Left renal cortex interstitium (tissue), 4 donors: ENCODE measurements around the gene AP1G1. TPM values are rescaled to one million over a fixed set of nuclear protein-coding genes. Genes with fewer than 3 reads are reported as not detected.
"Not testable (repeated sequence)": the region's sequence is repeated elsewhere in the genome, so short reads cannot be mapped to it uniquely, and the experiment has no call there.

Experiments
- DNase-seq, 4 donors: peaks; one replicate each; pipeline ENCODE4 v3.0.0-alpha.2; 2013; ENCODE audit warnings: low read depth in 4 of 4, low spot score in 2 of 4, missing footprints in 1 of 4
- polyA plus RNA-seq, 4 donors: library from polyadenylated mRNA; unstranded; fragments of 120-200 nt; gene quantifications; one replicate each; pipeline ENCODE4 v1.2.1, GENCODE V29; 2013; ENCODE audit not compliant: insufficient read length in 4 of 4

The AP1G1 gene
- polyA plus RNA-seq, 4 donors = 65.7 to 97.9 (median 89.5) TPM

DNA sequence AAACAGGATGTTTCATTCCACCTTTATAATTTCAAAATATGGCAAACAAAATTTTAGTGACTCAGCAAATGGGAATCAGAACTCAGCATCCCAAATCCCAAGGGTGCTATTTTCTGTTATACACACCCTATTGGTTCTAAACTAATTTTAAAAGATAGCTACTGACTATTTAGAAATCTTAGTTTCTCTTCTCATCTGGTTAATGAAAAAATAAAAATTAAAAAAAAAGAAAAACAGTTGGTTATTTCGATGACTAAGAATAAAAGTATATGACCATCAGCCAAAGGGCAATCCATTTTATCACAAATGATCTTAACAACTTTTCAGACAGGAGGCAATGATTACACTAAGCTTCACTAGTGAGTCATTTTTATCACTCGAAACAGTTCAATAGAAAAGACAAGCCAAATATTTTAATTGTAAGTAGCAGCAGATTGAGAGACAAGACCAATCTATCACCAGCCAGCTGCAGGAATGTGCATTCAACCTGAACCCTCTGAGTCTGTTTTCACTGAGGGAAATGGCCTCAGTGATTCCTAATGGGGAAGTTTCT, 99.3 kb downstream of the AP1G1 start:
- DNase-seq = no peak

DNA sequence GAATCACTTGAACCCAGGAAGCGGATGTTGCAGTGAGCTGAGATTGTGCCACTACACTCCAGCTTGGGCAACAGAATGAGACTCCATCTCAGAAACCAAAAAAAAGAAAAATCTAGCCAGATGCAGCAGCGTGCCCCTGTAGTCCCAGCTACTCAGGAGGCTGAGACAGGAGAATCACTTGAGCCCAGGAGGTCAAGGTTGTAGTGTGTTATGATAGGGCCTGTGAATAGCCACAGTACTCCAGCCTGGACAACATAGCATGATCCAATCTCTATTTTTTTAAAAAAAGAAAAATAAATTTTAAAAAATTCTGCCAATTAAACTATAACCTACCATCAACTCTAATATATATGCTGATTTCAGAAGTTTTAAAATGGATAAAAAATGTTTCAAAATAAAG, 99.9 kb downstream of the AP1G1 start:
- no peak for DNase-seq

DNA sequence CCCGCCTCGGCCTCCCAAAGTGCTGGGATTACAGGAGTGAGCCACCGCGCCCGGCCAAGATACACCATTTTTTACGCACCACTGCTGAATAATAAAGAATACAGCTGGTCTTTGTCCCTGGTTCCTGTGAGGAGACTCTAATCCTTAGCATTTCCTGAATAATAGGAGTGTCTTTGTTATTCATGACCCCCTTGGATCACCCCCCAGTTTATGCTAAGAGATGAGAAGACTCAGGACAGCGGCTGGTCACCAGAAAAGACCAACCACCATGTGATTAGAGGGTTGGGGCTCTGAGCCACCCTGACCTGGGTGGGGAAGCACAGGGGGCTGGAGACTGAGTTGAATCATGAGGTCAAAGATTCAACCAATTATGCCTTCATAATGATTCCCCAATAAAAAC, 101.4 kb downstream of the AP1G1 start:
- DNase-seq = no peak

DNA sequence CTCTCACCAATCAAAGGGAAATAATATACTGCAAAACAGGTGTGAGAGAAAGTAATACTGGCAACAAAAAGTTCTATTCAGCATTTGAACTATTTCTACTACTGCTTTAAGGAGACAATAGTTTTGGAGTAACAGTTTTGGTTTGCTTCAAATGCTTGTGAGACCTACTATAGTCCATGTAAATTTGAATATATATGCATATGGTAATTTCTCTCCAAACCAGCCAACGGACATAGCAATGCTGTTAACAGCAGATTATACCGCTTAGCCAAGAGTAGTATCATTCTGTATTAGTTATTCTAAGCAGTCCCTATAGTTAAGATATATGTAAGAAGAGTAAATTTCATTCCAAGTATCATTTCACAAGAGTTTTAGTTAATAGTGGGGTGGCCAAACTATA, 102.6 kb downstream of the AP1G1 start:
- no peak for DNase-seq

DNA sequence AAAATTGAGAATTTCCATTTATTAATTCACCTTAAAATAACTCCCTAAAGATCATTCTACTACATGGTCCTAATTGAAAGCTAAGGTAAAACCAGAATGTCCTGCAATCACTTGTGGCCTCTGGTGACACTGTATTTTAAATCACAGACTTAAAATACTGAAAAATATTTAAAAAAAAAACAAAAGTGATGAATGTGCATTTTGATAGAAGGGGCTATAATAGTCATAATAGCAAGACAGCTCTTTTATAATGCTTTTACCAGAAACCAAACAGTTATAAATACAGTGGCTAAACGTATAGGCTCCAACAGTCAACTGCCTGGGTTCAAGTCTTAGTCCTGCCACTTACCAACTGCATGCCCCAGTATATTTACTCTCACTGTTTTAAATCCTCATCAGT, 105.3 kb downstream of the AP1G1 start:
- DNase-seq = no peak

DNA sequence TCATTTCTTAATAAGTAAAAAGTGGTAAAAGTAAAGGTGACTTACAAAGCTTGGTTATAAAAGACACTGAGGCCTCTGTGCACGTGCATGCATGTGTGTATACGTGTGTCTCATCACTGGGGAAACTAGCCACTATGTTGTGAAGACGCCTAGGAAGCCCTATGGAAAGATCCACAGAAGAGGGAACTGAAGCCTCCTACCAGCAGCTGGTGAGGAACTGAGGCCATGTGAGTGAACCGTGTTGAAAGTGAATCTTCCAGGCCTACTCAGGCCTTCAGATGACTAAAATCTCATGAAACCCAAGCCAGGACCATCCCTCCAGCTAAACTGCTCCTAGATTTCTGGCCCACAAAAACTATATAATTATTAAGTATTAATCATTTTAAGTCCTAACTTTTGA, 107.8 kb downstream of the AP1G1 start:
- DNase-seq = no peak

DNA sequence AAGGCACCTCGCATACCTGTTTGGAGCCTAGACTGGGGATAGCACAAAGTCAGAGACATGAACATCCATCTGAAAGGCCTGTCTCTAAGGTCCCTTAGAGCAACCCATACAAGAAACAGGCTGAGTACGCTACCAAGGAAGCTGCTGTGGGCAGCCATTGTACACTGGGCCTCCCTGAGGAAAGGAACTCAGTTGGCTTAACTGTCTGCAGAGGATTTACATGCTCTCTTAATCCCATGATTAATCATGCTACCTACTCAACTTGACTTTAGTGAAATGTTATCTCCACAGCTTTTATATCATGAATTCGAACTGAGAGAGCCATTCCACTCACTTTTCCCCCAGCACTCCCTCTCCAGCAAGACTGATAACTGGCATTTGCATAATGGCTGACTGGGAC, 110.1 kb downstream of the AP1G1 start:
- DNase-seq = no peak

DNA sequence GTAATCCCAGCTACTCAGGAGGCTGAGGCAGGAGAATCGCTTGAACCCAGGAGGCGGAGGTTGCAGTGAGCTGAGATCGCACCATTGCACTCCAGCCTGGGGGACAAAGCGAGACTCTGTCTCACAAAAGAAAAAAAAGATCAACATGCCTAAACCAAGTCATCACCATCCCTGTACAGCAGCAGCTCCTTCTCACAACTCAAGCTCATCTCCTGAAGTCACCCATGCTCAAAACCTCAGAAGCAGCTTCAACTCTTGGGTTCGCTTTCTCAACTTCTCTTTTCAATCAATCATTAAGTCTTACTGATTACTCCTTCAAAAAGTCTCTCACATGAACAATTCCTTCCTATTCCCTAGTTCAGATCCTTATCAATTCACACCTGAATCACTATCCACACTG, 115.5 kb downstream of the AP1G1 start:
- no peak for DNase-seq

DNA sequence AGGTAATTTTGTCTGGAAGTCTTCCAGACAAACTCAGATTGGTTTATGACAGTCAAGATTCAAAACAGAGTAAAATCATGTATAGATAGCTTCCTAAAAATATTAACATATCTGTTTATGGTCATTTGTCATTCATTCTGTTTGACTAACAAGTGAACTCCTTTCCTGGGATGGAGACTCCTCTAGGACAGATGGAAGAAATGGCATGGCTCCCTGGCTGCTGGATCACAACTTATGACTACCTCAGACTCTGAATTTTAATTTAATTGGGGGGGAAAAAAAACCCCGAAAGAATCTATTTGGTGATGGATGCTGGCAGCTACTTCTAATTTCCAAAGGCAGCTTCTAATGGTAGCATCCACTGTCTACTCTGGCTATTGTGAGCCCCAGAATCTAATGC, 118.7 kb downstream of the AP1G1 start:
- DNase-seq = no peak

DNA sequence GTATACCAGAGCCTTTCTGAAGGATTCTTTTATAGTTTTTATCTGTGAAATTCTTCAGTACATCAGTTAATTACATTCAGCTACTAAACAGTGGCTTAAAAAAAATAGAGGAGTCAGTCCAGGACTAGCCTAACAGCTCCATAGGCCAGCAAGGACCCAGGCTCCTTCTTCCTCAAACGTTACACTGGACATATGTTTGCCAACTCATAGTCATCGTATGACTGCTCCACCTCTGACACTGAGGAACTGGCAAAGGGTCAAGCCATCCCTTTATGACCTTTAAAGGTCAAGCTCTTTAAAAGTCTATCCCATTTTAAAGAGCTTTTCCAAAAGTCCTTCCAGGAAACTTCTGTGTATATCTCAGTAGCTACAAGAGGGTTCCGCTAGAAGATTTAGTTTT, 120.8 kb downstream of the AP1G1 start:
- no peak for DNase-seq

DNA sequence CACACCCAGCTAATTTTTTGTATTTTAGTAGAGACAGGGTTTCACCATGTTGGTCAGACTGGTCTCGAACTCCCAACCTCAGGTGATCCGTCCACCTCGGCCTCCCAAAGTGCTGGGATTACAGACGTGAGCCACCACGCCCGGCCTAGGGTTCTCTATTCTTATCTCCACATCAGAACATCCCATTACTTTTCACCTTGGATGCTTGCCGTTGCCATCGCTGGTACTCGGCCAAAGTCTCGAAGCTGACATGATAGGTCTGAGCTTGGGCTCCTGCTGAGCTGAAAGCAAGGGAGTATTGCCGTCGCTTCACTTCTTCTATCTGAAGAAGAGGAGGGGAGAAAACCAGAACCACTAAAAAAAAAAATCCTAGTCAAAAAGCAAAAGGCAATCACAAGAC, 124.4 kb downstream of the AP1G1 start:
- not testable (repeated sequence) for DNase-seq

DNA sequence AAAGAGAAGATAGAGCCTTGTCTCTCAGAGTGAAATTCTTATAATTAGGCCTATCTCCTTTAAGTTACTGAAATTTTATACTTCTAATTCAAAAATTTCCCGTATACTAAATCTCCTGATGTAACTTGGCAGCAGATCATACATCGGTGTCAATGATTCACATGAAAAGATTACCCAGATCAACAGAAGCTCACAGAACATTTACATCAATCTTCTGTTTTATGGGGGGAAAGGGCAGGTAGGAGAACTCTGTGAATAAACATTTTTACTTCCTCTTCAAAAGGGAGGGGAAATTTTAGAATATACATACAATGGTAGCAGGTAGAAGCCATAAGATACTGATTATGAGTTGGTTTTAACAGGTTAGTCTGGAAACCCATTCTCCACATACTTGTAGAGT, 127.3 kb downstream of the AP1G1 start:
- no peak for DNase-seq

Other genes starting within 250 kb of the AP1G1 start
- under 1 TPM; 0.06 to 0.20 (median 0.09) TPM for gene TAT, start 231.7 kb downstream of the AP1G1 start, polyA plus RNA-seq
- gene MARVELD3, start 182.7 kb downstream of the AP1G1 start, polyA plus RNA-seq = 10 to 100 TPM; 11.9 to 18.0 (median 15.0) TPM
- 10 to 100 TPM in 2 of 4 donors, 1 to 10 TPM in 2; 7.6 to 11.6 (median 9.5) TPM for gene PHLPP2, start 84.1 kb downstream of the AP1G1 start, polyA plus RNA-seq
- gene ATXN1L, start 37.1 kb upstream of the AP1G1 start, polyA plus RNA-seq = 10 to 100 TPM; 32.8 to 38.2 (median 35.9) TPM
- gene ZNF821, start 75.3 kb upstream of the AP1G1 start, polyA plus RNA-seq = 10 to 100 TPM; 21.5 to 26.5 (median 22.5) TPM
- 100 to 1,000 TPM; 233 to 358 (median 292) TPM for gene IST1, start 86.7 kb upstream of the AP1G1 start, polyA plus RNA-seq
- under 1 TPM; 0.05 to 0.13 (median 0.08) TPM for gene PKD1L3, start 191.6 kb upstream of the AP1G1 start, polyA plus RNA-seq
- 10 to 100 TPM; 13.0 to 19.8 (median 16.6) TPM for gene DHODH, start 199.9 kb upstream of the AP1G1 start, polyA plus RNA-seq
- 1 to 10 TPM in 2 of 4 donors, under 1 TPM in 2; 0.25 to 2.2 (median 0.87) TPM for gene HP, start 245.7 kb upstream of the AP1G1 start, polyA plus RNA-seq